Hepatocyte (in vitro differentiated cells): Measurements from ENCODE around the gene RADIL. TPM values are rescaled to one million over a fixed set of nuclear protein-coding genes. Genes with fewer than 3 reads are reported as not detected.

Experiments
- DNase-seq: peaks from one replicate; pipeline ENCODE4 v3.0.0-alpha.2; 2016; ENCODE audit warnings: low spot score
- H2AFZ ChIP-seq: fragments of 200-600 bp; sonication (generic); 2 replicates; pipeline ENCODE4 v1.6.0; 2016; ENCODE audit warnings: antibody characterized with exemption, mild to moderate bottlenecking
- H3K27ac ChIP-seq: fragments of 200-600 bp; sonication (generic); 2 replicates; pipeline ENCODE4 v1.5.1; 2016; ENCODE audit warnings: mild to moderate bottlenecking
- H3K27me3 ChIP-seq: fragments of 200-600 bp; sonication (generic); 2 replicates; pipeline ENCODE4 v1.6.1; 2016
- H3K36me3 ChIP-seq: fragments of 200-600 bp; sonication (generic); replicated peaks from 2 replicates; pipeline ENCODE4 v1.5.1; 2016; ENCODE audit warnings: low read depth; ENCODE audit not compliant: insufficient read depth
- H3K4me1 ChIP-seq: fragments of 200-600 bp; sonication (generic); 2 replicates; pipeline ENCODE4 v1.5.1; 2016; ENCODE audit warnings: mild to moderate bottlenecking, moderate library complexity; ENCODE audit not compliant: insufficient read depth
- H3K4me2 ChIP-seq: fragments of 200-600 bp; sonication (generic); 2 replicates; pipeline ENCODE4 v1.6.0; 2016
- H3K4me3 ChIP-seq: fragments of 200-600 bp; sonication (generic); 2 replicates; pipeline ENCODE4 v1.5.1; 2016; ENCODE audit warnings: mild to moderate bottlenecking
- H3K79me2 ChIP-seq: fragments of 200-600 bp; sonication (generic); 2 replicates; pipeline ENCODE4 v1.6.0; 2017; ENCODE audit warnings: mild to moderate bottlenecking
- H3K9me2 ChIP-seq: fragments of 200-600 bp; sonication (generic); replicated peaks from 2 replicates; pipeline ENCODE4 v1.6.0; 2017; ENCODE audit warnings: mild to moderate bottlenecking; ENCODE audit not compliant: insufficient read depth
- H3K9me3 ChIP-seq: fragments of 200-600 bp; sonication (generic); 2 replicates; pipeline ENCODE4 v1.5.1; 2016; ENCODE audit warnings: low read depth, mild to moderate bottlenecking
- H4K20me1 ChIP-seq: fragments of 200-600 bp; sonication (generic); 2 replicates; pipeline ENCODE4 v1.6.0; 2016; ENCODE audit warnings: mild to moderate bottlenecking; ENCODE audit not compliant: insufficient read depth, poor library complexity, severe bottlenecking
- CTCF ChIP-seq: fragments of 200-600 bp; sonication (generic); IDR thresholded peaks from 2 replicates; pipeline ENCODE4 v1.5.1; 2016; ENCODE audit warnings: antibody characterized with exemption, mild to moderate bottlenecking; ENCODE audit not compliant: poor library complexity
- EZH2 ChIP-seq: fragments of 200-600 bp; sonication (generic); IDR thresholded peaks from 2 replicates; pipeline ENCODE4 v1.6.1; 2016; ENCODE audit warnings: antibody characterized with exemption, mild to moderate bottlenecking, borderline replicate concordance
- EZH2phosphoT487 ChIP-seq: fragments of 200-600 bp; sonication (generic); IDR thresholded peaks from one replicate; pipeline ENCODE4 v1.6.1; 2018; ENCODE audit warnings: antibody characterized with exemption, mild to moderate bottlenecking, low read depth, moderate library complexity; ENCODE audit not compliant: unreplicated experiment, severe bottlenecking
- WGBS: methylation state at CpG from one replicate; pipeline ENCODE4 v1.1.6; 2016; ENCODE audit warnings: low lambda C conversion rate; ENCODE audit errors: missing lambda C conversion rate; 5-methylcytosine and 5-hydroxymethylcytosine counted together
- polyA plus RNA-seq: library from polyadenylated mRNA; unstranded; fragments of >200 nt; fragmentation: Nextera tagmentation; extraction: Ambion mirVana; gene quantifications from 2 replicates; pipeline ENCODE4 v1.2.1, GENCODE V29; 2016
- total RNA-seq: library from RNA; depleted of rRNA; stranded (reverse); fragments of >200 nt; gene quantifications from 2 replicates; pipeline ENCODE4 v1.2.3, GENCODE V29; 2014

The RADIL gene
- total and polyA plus RNA-seq, 2 experiments from 2014 or later: 0.53 to 0.60 TPM

- no peak for TF ChIP-seq EZH2
- no peak for TF ChIP-seq CTCF
- TF ChIP-seq EZH2phosphoT487: no peak
- 75% methylated on average over 9 of the region's 9 CpGs for WGBS
- no peaks in the 10 kb centered on the region for H3K36me3 ChIP-seq
- no peak overlapping the region for H2AFZ ChIP-seq
- H3K27me3 ChIP-seq: peaks cover 6% of the 10 kb centered on the region
- no peak overlapping the region for H3K27ac ChIP-seq
- no peak overlapping the region for H3K4me2 ChIP-seq
- no peaks in the 10 kb centered on the region for H3K4me1 ChIP-seq
- H3K9me2 ChIP-seq: no peaks in the 10 kb centered on the region
- H3K79me2 ChIP-seq: no peaks in the 10 kb centered on the region
- H3K4me3 ChIP-seq: no peak overlapping the region
- peaks cover 3% of the 10 kb centered on the region for H3K9me3 ChIP-seq
- no peaks in the 10 kb centered on the region for H4K20me1 ChIP-seq
- no peak for DNase-seq
Measured at GRCh38 chr7:4866528-4867496, 16.7 kb downstream of the RADIL start.

- no peak overlapping the region for H3K27ac ChIP-seq
- H3K36me3 ChIP-seq: no peaks in the 10 kb centered on the region
- H3K4me1 ChIP-seq: no peaks in the 10 kb centered on the region
- H3K9me3 ChIP-seq: no peaks in the 10 kb centered on the region
- WGBS: 96% methylated on average over 14 of the region's 14 CpGs
- no peak for DNase-seq
- no peak for TF ChIP-seq EZH2phosphoT487
- TF ChIP-seq EZH2: no peak
- TF ChIP-seq CTCF: no peak
- H2AFZ ChIP-seq: no peak overlapping the region
- H3K4me2 ChIP-seq: no peak overlapping the region
- peaks cover 24% of the 10 kb centered on the region for H3K27me3 ChIP-seq
- H3K4me3 ChIP-seq: no peak overlapping the region
- no peaks in the 10 kb centered on the region for H3K79me2 ChIP-seq
- H4K20me1 ChIP-seq: no peaks in the 10 kb centered on the region
- H3K9me2 ChIP-seq: no peaks in the 10 kb centered on the region
Measured at GRCh38 chr7:4862156-4862555, 21.4 kb downstream of the RADIL start.

- H3K36me3 ChIP-seq: no peaks in the 10 kb centered on the region
- DNase-seq: no peak
- H3K4me1 ChIP-seq: no peaks in the 10 kb centered on the region
- H3K4me2 ChIP-seq: no peak within 1 kb of the TSS
- no peaks in the 10 kb centered on the region for H4K20me1 ChIP-seq
- WGBS: 99% methylated on average over 27 of the region's 46 CpGs
- TF ChIP-seq EZH2phosphoT487 (no peak), EZH2 (no peak), CTCF (no peak)
- H3K27ac ChIP-seq: no peak within 1 kb of the TSS
- H3K27me3 ChIP-seq: peaks cover 24% of the 10 kb centered on the region
- H3K79me2 ChIP-seq: no peaks in the 10 kb centered on the region
- H2AFZ ChIP-seq: no peak within 1 kb of the TSS
- H3K9me2 ChIP-seq: no peaks in the 10 kb centered on the region
- H3K9me3 ChIP-seq: no peaks in the 10 kb centered on the region
- H3K4me3 ChIP-seq: no peak within 1 kb of the TSS
Measured at GRCh38 chr7:4861673-4862072, 21.8 kb downstream of the RADIL start, which contains the start of gene PAPOLB. TSS of gene PAPOLB (minus strand) at chr7:4862030. CDS start at chr7:4861810, 220 bp downstream.
